ENCODE results near the gene ADAM10.

DNA sequence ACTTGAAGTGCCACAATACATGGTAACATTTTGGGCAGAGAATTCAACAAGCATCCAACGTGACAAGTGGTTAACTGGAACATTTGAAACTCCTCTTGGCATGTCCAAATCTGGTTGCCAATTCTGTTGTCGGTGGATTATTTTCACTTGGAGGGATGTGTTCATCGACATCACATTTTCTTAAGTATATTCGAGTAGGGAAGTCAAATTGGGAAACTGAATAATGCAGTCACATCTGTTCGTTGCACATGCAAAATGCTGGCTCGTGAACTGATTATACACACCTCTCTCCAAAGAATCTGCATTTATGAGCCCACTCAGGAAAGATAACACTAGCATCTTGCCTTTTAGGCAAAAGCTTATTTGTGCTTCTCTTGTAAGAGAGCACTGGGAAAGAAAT is 178.0 kb downstream of the ADAM10 start:
- TF ChIP-seq, protein P1, sequence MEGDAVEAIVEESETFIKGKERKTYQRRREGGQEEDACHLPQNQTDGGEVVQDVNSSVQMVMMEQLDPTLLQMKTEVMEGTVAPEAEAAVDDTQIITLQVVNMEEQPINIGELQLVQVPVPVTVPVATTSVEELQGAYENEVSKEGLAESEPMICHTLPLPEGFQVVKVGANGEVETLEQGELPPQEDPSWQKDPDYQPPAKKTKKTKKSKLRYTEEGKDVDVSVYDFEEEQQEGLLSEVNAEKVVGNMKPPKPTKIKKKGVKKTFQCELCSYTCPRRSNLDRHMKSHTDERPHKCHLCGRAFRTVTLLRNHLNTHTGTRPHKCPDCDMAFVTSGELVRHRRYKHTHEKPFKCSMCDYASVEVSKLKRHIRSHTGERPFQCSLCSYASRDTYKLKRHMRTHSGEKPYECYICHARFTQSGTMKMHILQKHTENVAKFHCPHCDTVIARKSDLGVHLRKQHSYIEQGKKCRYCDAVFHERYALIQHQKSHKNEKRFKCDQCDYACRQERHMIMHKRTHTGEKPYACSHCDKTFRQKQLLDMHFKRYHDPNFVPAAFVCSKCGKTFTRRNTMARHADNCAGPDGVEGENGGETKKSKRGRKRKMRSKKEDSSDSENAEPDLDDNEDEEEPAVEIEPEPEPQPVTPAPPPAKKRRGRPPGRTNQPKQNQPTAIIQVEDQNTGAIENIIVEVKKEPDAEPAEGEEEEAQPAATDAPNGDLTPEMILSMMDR (optimal IDR thresholded peaks at IDR 0.05 in 1 of 3, IDR thresholded peaks at IDR 0.05 in 1 of 3, conservative IDR thresholded peaks at IDR 0.05 in 1 of 3; ENCODE audit: extremely low read depth in 1 of 3, insufficient read depth in 2 of 3, low read length in 3 of 3): no peak
- TF ChIP-seq EZH2 (IDR thresholded peaks at IDR 0.05; ENCODE audit: low read length): no peak
